ENCODE measurements around the gene DAPK1.

DAPK1 gene

DNA sequence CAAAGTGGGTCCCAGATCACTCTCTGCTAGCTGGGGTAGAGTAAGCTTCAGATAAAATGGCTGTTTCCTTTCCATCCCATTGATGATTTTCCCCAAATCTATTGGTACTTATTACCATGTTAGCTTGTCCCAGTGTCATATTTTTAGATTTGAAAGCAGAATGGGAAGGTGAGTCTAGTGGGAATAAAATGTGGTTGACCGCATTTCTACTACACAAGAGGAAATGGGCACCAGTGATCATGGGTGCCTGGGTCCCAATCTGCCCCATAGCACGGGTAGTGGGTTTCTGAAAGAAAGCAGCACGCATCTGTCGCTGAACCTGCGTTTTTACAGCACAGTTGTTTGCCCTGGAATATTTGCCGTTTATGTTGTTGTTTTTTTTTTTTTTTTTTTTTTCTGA, 20.1 kb downstream of the DAPK1 start:
- Histone ChIP-seq H3K27ac (ENCODE audit: low read depth, low read length) (no peak overlapping the region), H3K4me3 (ENCODE audit: low read depth, low read length) (no peak overlapping the region), H3K4me1 (ENCODE audit: control insufficient read depth, insufficient read depth, low read length, unreplicated experiment) (peaks cover 43% of the 10 kb centered on the region), H3K79me2 (ENCODE audit: control insufficient read depth, insufficient read depth, low read length, unreplicated experiment) (no peaks in the 10 kb centered on the region), H3K36me3 (ENCODE audit: insufficient read depth, low read length) (no peaks in the 10 kb centered on the region), H2AFZ (ENCODE audit: low read length, unreplicated experiment) (no peak overlapping the region), H3K27me3 (ENCODE audit: insufficient read depth, low read length) (no peaks in the 10 kb centered on the region)

DNA sequence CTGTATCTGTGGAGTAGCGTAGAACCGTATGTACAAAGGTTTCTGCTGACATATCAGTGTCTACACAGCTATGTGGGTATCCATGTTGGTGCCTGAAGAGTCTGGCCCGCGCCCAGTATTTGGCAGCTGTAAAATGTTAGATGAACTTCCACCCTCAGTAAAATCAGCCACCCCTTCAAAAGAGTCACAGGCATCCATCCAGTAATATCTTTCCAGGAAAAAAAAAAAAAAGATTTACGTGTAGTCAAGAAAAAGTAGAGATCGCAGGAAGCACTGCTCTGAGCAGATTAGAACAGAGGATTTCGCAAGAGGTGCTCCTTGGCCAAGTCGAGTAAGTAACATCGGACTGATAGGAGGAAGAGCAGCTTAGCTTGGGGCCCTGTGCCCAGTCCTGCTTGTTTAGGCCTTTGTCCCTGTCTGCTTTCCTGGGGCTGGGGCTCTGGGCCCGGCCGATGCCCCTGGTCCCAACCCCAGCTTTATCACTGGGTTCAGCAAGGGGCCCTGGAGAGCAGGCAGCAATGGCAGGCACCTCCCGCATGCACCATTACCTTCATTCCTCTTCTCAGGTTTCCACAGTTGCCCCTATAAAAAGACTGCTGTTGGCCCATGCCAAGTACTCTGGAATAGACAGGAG, 21.2 kb downstream of the DAPK1 start:
- Histone ChIP-seq H3K36me3 (ENCODE audit: insufficient read depth, low read length) (no peaks in the 10 kb centered on the region), H3K4me3 (ENCODE audit: low read depth, low read length) (no peak overlapping the region), H3K27me3 (ENCODE audit: insufficient read depth, low read length) (no peaks in the 10 kb centered on the region), H3K4me1 (ENCODE audit: control insufficient read depth, insufficient read depth, low read length, unreplicated experiment) (peaks cover 34% of the 10 kb centered on the region), H3K79me2 (ENCODE audit: control insufficient read depth, insufficient read depth, low read length, unreplicated experiment) (no peaks in the 10 kb centered on the region), H2AFZ (ENCODE audit: low read length, unreplicated experiment) (no peak overlapping the region), H3K27ac (ENCODE audit: low read depth, low read length) (no peak overlapping the region)

DNA sequence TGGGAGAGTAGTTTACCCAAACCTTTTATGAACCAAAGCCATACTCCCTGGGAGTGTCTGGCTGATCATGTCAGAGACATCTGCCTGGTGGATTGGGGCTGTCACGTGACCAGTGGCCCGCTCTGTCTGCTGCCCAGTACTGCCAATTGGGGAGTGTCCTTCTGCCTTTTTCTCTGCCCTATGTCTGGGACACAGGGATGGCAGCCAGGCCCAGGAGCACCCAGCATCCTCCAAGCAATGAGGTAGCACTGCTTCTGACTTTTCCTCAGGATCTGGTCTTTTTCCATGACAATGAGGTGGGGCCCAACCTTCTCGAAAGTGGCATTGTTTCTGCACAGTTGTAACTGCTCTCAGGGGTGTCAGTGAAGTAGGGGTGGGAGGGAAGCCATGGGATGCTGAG, 21.8 kb downstream of the DAPK1 start:
- Histone ChIP-seq H3K4me1 (ENCODE audit: control insufficient read depth, insufficient read depth, low read length, unreplicated experiment) (peaks cover 34% of the 10 kb centered on the region), H3K79me2 (ENCODE audit: control insufficient read depth, insufficient read depth, low read length, unreplicated experiment) (no peaks in the 10 kb centered on the region), H3K36me3 (ENCODE audit: insufficient read depth, low read length) (no peaks in the 10 kb centered on the region)

DNA sequence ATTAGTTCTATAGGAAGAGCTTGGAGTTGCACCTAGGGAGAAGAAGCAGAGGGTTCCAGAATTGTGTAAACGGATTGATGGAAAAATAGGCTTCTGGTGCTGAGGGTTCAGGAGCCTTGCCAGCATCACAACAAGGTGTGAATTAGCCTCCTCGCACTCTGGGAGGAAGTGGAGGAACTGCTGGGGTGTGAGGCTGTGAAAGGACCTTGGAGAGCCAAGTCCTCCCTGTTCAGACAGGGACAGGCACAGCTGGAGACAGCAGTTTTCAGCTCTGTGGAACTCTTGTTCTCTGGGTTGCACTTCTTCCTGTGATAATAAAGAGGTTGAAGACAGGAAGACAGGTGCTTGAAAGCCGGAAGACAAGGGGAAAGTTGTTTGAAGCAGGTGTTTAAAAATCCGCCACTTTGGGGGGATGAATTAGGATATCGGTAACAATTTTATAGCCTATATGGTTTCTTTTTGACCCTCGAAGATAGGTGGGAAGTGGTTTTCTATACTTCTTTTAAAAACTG, 22.6 kb downstream of the DAPK1 start:
- Histone ChIP-seq H3K36me3 (ENCODE audit: insufficient read depth, low read length) (no peaks in the 10 kb centered on the region), H3K27ac (ENCODE audit: low read depth, low read length) (no peak overlapping the region), H3K4me3 (ENCODE audit: low read depth, low read length) (no peak overlapping the region), H3K79me2 (ENCODE audit: control insufficient read depth, insufficient read depth, low read length, unreplicated experiment) (no peaks in the 10 kb centered on the region), H3K27me3 (ENCODE audit: insufficient read depth, low read length) (no peaks in the 10 kb centered on the region), H3K4me1 (ENCODE audit: control insufficient read depth, insufficient read depth, low read length, unreplicated experiment) (peaks cover 29% of the 10 kb centered on the region), H2AFZ (ENCODE audit: low read length, unreplicated experiment) (no peak overlapping the region)

More for the DNA sequence above, 21.8 kb downstream of the DAPK1 start:
- Histone ChIP-seq H3K27ac (ENCODE audit: low read depth, low read length) (no peak overlapping the region), H2AFZ (ENCODE audit: low read length, unreplicated experiment) (no peak overlapping the region), H3K27me3 (ENCODE audit: insufficient read depth, low read length) (no peaks in the 10 kb centered on the region), H3K4me3 (ENCODE audit: low read depth, low read length) (no peak overlapping the region)

DNA sequence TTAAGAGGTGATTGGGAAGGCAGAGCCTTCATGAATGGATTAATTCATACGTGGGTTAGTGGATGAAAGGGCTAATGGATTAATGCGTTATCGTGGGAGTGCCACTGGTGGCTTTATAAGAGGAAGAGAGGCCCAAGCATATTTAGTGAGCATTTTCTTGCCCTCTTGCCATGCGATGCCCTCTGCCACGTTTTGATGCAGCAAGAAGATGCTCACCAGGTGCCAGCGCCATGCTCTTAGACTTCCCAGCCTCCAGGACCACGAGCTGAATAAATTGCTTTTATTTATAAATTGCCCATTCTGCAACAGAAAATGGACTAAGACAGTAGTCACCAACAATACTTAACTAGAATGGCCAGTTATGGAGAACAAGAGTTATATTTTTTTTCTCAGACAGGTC, 24.2 kb downstream of the DAPK1 start:
- H3K36me3 ChIP-seq (ENCODE audit: insufficient read depth, low read length): no peaks in the 10 kb centered on the region
- no peak overlapping the region for H3K27ac ChIP-seq (ENCODE audit: low read depth, low read length)
- no peak overlapping the region for H2AFZ ChIP-seq (ENCODE audit: low read length, unreplicated experiment)
- peaks cover 13% of the 10 kb centered on the region for H3K4me1 ChIP-seq (ENCODE audit: control insufficient read depth, insufficient read depth, low read length, unreplicated experiment)
- H3K27me3 ChIP-seq (ENCODE audit: insufficient read depth, low read length): no peaks in the 10 kb centered on the region
- no peaks in the 10 kb centered on the region for H3K79me2 ChIP-seq (ENCODE audit: control insufficient read depth, insufficient read depth, low read length, unreplicated experiment)
- H3K4me3 ChIP-seq (ENCODE audit: low read depth, low read length): no peak overlapping the region

DNA sequence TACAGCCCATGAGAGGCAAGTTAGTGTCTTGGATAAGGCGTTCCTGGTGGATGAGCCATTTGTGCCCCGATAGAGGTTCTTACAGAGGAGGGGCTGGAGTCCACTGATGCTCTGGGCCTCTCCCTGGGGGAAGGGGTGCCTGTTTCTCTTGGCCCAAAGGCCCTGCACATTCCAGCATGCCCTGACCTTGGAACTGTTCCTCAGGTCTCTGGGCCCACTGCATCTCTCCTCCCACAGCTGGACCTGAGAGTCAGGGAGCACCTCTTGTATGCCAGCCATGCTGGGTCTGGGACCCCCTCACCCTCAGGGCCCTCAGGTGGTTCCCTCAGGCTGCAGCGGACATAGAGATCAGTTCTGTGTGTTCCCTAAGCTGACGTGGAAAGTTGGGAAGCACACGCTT, 26.4 kb downstream of the DAPK1 start:
- no peak overlapping the region for H2AFZ ChIP-seq (ENCODE audit: low read length, unreplicated experiment)

DNA sequence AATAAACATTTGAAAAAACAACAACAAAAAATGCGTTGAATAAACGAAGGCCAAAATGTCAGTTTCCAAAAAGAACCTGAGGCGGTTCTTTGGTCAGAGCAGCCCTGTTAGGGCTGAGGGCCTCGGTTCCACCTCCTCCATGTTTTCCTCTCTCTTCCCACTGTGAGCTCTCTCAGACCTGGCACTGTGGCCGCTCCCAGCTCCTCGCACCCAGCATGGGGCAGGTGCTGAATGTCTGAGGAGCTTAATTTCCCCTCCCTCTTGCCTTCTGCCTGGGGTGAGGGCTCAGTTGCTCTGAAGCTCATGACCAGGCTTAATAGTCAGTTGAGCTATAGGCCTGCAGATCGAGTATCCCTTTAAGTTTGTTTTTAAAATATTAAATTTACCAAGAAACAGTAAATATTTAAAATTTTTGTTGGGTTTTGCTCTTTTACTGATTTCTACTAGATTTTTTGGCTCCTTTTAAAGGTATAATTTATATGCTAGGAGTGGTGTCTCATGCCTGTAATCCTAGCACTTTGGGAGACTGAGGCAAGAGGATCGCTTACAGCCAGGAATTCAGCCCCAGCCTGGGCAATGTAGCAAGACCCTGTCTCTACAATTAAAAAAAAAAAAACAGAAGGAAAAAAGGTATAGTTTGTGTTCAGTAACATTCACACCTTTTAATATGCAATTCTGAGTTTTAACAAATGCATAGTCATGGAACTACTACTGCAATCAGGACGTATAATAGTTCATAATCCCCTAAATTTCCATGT, 28.1 kb downstream of the DAPK1 start:
- Histone ChIP-seq H3K27me3 (ENCODE audit: insufficient read depth, low read length) (no peaks in the 10 kb centered on the region), H3K79me2 (ENCODE audit: control insufficient read depth, insufficient read depth, low read length, unreplicated experiment) (no peaks in the 10 kb centered on the region), H2AFZ (ENCODE audit: low read length, unreplicated experiment) (no peak overlapping the region)

More for the DNA sequence above, 26.4 kb downstream of the DAPK1 start:
- Histone ChIP-seq H3K36me3 (ENCODE audit: insufficient read depth, low read length) (no peaks in the 10 kb centered on the region), H3K27me3 (ENCODE audit: insufficient read depth, low read length) (no peaks in the 10 kb centered on the region), H3K4me3 (ENCODE audit: low read depth, low read length) (no peak overlapping the region), H3K4me1 (ENCODE audit: control insufficient read depth, insufficient read depth, low read length, unreplicated experiment) (peaks cover 2% of the 10 kb centered on the region), H3K79me2 (ENCODE audit: control insufficient read depth, insufficient read depth, low read length, unreplicated experiment) (no peaks in the 10 kb centered on the region), H3K27ac (ENCODE audit: low read depth, low read length) (no peak overlapping the region)

DNA sequence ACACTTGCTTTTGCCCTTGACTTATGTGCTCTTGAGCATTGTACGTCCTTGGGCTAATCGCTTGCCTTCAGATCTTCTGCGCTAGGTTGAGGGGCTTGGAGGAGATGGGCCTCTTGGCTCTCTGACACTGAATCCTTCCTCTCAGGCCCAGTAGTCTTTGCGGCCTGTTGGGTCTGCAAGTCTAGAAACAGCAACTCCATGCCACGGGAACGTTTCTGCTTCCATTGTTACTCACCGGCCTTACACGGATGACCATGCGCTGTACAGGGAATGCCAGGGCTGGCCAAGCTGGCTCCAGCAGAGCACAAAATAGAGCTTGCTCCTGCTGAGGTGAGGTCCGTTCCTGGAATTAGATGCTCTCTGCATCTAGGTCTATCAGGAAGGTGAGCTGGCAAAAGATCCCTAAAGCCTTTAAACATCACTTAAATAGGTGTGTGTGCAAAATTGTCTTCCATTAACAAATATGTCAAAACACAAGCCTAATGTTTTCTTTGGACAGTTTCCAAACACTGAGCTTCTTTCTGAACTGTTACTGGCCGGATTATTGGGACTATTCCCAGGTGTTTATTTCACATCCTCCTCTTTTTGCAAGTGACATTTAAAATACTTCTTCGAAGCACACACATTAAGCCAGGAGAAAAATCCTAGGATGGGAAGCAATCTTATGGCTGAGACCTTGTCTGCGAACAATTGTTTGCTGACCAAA, 29.7 kb downstream of the DAPK1 start:
- no peak overlapping the region for H2AFZ ChIP-seq (ENCODE audit: low read length, unreplicated experiment)
- no peak overlapping the region for H3K27ac ChIP-seq (ENCODE audit: low read depth, low read length)
- H3K36me3 ChIP-seq (ENCODE audit: insufficient read depth, low read length): no peaks in the 10 kb centered on the region
- H3K79me2 ChIP-seq (ENCODE audit: control insufficient read depth, insufficient read depth, low read length, unreplicated experiment): no peaks in the 10 kb centered on the region
- H3K4me3 ChIP-seq (ENCODE audit: low read depth, low read length): no peak overlapping the region
- no peaks in the 10 kb centered on the region for H3K27me3 ChIP-seq (ENCODE audit: insufficient read depth, low read length)
- H3K4me1 ChIP-seq (ENCODE audit: control insufficient read depth, insufficient read depth, low read length, unreplicated experiment): peaks cover 8% of the 10 kb centered on the region

More for the DNA sequence above, 28.1 kb downstream of the DAPK1 start:
- no peaks in the 10 kb centered on the region for H3K4me1 ChIP-seq (ENCODE audit: control insufficient read depth, insufficient read depth, low read length, unreplicated experiment)
- H3K36me3 ChIP-seq (ENCODE audit: insufficient read depth, low read length): no peaks in the 10 kb centered on the region
- no peak overlapping the region for H3K4me3 ChIP-seq (ENCODE audit: low read depth, low read length)
- H3K27ac ChIP-seq (ENCODE audit: low read depth, low read length): no peak overlapping the region

DNA sequence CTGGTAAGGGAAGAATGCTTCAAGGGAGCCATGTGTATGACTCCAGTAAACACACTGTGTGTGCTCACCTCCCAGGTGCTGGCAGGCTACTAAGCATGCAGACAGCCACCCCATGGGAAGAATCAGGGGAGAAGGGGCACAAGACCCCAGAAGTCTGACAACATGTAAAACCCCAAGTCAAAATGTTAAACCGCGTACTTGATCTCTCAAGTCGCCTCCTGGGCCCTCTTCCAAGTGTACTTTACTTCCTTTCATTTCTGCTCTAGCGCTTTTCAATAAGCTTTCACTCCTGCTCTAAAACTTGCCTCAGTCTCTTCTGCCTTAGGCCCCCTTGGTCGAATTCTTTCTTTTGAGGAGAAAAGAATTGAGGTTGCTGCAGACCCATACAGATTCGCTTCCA, 31.3 kb downstream of the DAPK1 start:
- no peaks in the 10 kb centered on the region for H3K27me3 ChIP-seq (ENCODE audit: insufficient read depth, low read length)
- H3K36me3 ChIP-seq (ENCODE audit: insufficient read depth, low read length): no peaks in the 10 kb centered on the region
- H3K4me3 ChIP-seq (ENCODE audit: low read depth, low read length): no peak overlapping the region
- H3K4me1 ChIP-seq (ENCODE audit: control insufficient read depth, insufficient read depth, low read length, unreplicated experiment): peaks cover 8% of the 10 kb centered on the region
- H3K79me2 ChIP-seq (ENCODE audit: control insufficient read depth, insufficient read depth, low read length, unreplicated experiment): no peaks in the 10 kb centered on the region
- no peak overlapping the region for H3K27ac ChIP-seq (ENCODE audit: low read depth, low read length)
- no peak overlapping the region for H2AFZ ChIP-seq (ENCODE audit: low read length, unreplicated experiment)

DNA sequence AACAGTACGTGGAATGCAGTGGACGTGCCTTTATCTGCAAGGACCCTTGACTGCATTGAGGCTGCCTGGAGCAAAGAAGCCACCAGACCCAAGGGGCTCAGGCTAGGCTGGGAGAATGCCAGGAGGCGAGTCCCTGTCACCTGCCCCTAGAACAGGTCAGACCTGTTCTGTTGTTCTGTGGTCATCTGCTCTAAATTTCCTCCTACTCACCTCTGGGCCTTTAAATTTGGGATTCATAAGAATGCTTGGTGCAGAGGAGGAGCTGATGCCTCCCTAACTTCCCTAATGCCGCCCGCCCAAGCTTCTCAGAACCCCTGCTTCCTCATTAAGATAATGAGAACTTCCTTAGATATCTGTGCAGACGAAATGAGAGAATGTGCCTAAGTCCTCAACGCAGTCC, 32.0 kb downstream of the DAPK1 start:
- Histone ChIP-seq H3K79me2 (ENCODE audit: control insufficient read depth, insufficient read depth, low read length, unreplicated experiment) (no peaks in the 10 kb centered on the region), H3K27ac (ENCODE audit: low read depth, low read length) (no peak overlapping the region)

More for the DNA sequence above, 32.0 kb downstream of the DAPK1 start:
- Histone ChIP-seq H3K4me3 (ENCODE audit: low read depth, low read length) (no peak overlapping the region), H3K36me3 (ENCODE audit: insufficient read depth, low read length) (no peaks in the 10 kb centered on the region), H3K4me1 (ENCODE audit: control insufficient read depth, insufficient read depth, low read length, unreplicated experiment) (peaks cover 8% of the 10 kb centered on the region), H2AFZ (ENCODE audit: low read length, unreplicated experiment) (no peak overlapping the region), H3K27me3 (ENCODE audit: insufficient read depth, low read length) (no peaks in the 10 kb centered on the region)

Data from ACC112 (cell line).